Loucy (cell line): ENCODE data around the gene FDPS.

Experiments
- CTCF ChIP-seq: fragments of 200-600 bp; sonication (generic); conservative IDR thresholded peaks from 2 replicates; pipeline ENCODE4 v1.5.1; 2014; ENCODE audit warnings: mild to moderate bottlenecking, antibody characterized with exemption, low read length
- EZH2phosphoT487 ChIP-seq: fragments of 200-600 bp; IDR thresholded peaks from 2 replicates; pipeline ENCODE4 v1.6.1; 2018; ENCODE audit warnings: antibody characterized with exemption, mild to moderate bottlenecking, moderate library complexity, borderline replicate concordance

- TF ChIP-seq CTCF (no peak), EZH2phosphoT487 (no peak)
These were observed 8.6 kb upstream of the FDPS start for GRCh38 chr1:155300024-155300423.
